ENCODE results near the gene ZNF655.

DNA sequence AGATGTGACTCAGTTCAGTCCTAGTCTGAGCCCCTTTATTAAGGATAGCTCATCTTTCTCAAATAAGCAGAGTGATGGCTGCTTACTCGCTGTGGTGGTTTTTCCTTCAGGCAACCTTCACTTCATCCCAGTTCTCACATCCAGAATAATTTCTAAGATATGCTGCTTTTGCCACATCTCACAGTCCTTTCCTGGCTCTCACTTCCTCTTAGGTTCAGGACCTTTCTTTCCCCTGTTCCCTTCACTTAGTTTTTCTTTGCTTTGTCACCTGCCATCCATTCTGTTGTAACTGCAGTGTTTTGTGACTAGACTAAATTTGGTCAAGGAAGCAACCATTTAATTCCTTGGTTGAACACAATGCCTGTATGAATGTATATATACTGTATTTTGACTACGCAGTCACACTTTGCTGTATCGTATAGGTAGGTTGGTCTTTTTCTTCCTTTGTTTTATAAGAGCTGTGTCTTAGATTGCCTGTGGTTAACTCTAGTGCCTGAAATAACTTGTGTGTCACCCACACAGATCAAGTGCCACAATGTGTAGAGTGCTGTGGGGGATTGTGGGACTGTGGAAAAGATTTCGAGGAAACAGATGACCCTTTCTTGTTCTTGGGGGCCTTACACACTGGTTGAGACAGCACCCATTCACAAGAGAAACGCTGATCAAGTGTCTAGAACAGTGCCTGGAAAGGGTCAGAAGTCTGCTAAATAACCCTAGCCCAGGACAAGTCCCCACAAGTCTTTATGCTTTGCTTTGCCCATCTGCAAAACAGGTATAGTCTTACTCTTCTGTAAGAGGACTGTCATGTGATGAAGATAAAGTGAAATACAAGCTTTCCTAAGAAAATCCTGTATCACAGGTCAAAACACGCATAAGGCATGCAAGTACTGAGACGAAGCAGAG lies 2.6 kb downstream of the ZNF655 start:
- TF ChIP-seq, protein P1, sequence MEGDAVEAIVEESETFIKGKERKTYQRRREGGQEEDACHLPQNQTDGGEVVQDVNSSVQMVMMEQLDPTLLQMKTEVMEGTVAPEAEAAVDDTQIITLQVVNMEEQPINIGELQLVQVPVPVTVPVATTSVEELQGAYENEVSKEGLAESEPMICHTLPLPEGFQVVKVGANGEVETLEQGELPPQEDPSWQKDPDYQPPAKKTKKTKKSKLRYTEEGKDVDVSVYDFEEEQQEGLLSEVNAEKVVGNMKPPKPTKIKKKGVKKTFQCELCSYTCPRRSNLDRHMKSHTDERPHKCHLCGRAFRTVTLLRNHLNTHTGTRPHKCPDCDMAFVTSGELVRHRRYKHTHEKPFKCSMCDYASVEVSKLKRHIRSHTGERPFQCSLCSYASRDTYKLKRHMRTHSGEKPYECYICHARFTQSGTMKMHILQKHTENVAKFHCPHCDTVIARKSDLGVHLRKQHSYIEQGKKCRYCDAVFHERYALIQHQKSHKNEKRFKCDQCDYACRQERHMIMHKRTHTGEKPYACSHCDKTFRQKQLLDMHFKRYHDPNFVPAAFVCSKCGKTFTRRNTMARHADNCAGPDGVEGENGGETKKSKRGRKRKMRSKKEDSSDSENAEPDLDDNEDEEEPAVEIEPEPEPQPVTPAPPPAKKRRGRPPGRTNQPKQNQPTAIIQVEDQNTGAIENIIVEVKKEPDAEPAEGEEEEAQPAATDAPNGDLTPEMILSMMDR (IDR thresholded peaks at IDR 0.05): no peak
- TF ChIP-seq POLR2A (IDR thresholded peaks at IDR 0.05): no peak

All from ovary (tissue), 3 donors.